Measurements from ENCODE around the gene HDGF. TPM values are rescaled to one million over a fixed set of nuclear protein-coding genes. Genes with fewer than 3 reads are reported as not detected.

The HDGF gene
- total and polyA plus RNA-seq, 9 of the 15 experiments (the other 6 are each of a cell fraction or from before 2014, with no cell fraction given), result 38.8 to 601 (median 400) TPM

- TF ChIP-seq ZNF512 (tag; IDR thresholded peaks at IDR 0.05) (no peak), ZFP91 (CRISPR knock-in tag; IDR thresholded peaks at IDR 0.05) (no peak), NONO (IDR thresholded peaks at IDR 0.05; ENCODE audit: low read depth in 2 of 2, low read length in 1 of 2) (no peak), GTF2E2 (tag; IDR thresholded peaks at IDR 0.05) (no peak), MNT (conservative IDR thresholded peaks at IDR 0.05) (peak; percentile 4 to 6; a peak in 2 of 4 replicates), BDP1 (IDR thresholded peaks at IDR 0.05; ENCODE audit: insufficient read depth, insufficient read length) (no peak), ILK (tag; IDR thresholded peaks at IDR 0.05; ENCODE audit: borderline replicate concordance, low read depth) (no peak), RAD51 (IDR thresholded peaks at IDR 0.05; ENCODE audit: borderline replicate concordance, low read depth) (no peak), SRSF9 (IDR thresholded peaks at IDR 0.05; ENCODE audit: borderline replicate concordance, low read depth, low read length) (no peak), THRA (IDR thresholded peaks at IDR 0.05) (no peak), NR2C2 (CRISPR knock-in tag; IDR thresholded peaks at IDR 0.05) (0 out of 2 replicates have a peak, but pooled peaks have one; percentile 18), NR2C2 (tag; IDR thresholded peaks at IDR 0.05) (no peak; the same call in 1 of the 2 replicates), ZFPM2 (CRISPR knock-in tag; IDR thresholded peaks at IDR 0.05) (0 out of 2 replicates have a peak, but pooled peaks have one; percentile 31), MAZ (CRISPR knock-in tag; conservative IDR thresholded peaks at IDR 0.05 in 1 of 2, IDR thresholded peaks at IDR 0.05 in 1 of 2) (no peak; a peak in 1 of 4 replicates), L3MBTL2 (IDR thresholded peaks at IDR 0.05) (no peak), ID3 (CRISPR knock-in tag; IDR thresholded peaks at IDR 0.05) (no peak), ID3 (tag; IDR thresholded peaks at IDR 0.05) (0 out of 2 replicates have a peak, but pooled peaks have one; percentile 21), TCF15 (CRISPR knock-in tag; IDR thresholded peaks at IDR 0.05) (no peak), NEUROD1 (IDR thresholded peaks at IDR 0.05; ENCODE audit: borderline replicate concordance, low read depth, low read length, partially characterized antibody) (no peak), NRF1 (conservative IDR thresholded peaks at IDR 0.05 in 1 of 2, IDR thresholded peaks at IDR 0.05 in 1 of 2) (no peak)
Observed at GRCh38 chr1:156750711-156751450, 594 bp downstream of the HDGF start (continued).

Data from K562 (cell line).